PC-3 (cell line): ENCODE measurements around the gene KCNC3. TPM values are rescaled to one million over a fixed set of nuclear protein-coding genes. Genes with fewer than 3 reads are reported as not detected.

Experiments used
- ATAC-seq: fragments of 200-7000 bp; cut with Tn5 transposase; 2 replicates; pipeline ENCODE4 v1.9.1; 2020; ENCODE audit warnings: mild to moderate bottlenecking, moderate library complexity
- BruUV-seq: library from RNA; stranded (reverse); fragments of 400-500 nt; replicated peaks from 2 replicates; lab custom pipeline; 2021; lab: Mats Ljungman, UMichigan
- CTCF ChIA-PET: fragments of 300-600 bp; sonication (Branson Sonifier 250); formaldehyde crosslinking; loops from one replicate; lab custom pipeline; 2022; ENCODE audit warnings: antibody characterized with exemption; lab: Charles Lee
- POLR2A ChIA-PET: fragments of 300-600 bp; sonication (Branson Sonifier 250); formaldehyde crosslinking; loops from one replicate; lab custom pipeline; 2022; ENCODE audit warnings: antibody characterized with exemption; ENCODE audit not compliant: unreplicated experiment; lab: Charles Lee
- DNase-seq: peaks from one replicate; pipeline ENCODE4 v3.0.0-alpha.2; 2015
- H2AFZ ChIP-seq: fragments of 300-600 bp; sonication (generic); 2 replicates; pipeline ENCODE4 v1.6.0; 2016; ENCODE audit warnings: antibody characterized with exemption, low read length
- H3F3A ChIP-seq: fragments of 300-600 bp; sonication (generic); one replicate; pipeline ENCODE4 v1.6.0; 2017; ENCODE audit warnings: antibody characterized with exemption, low read length, control low read depth, mild to moderate bottlenecking; ENCODE audit not compliant: unreplicated experiment
- H3K27ac ChIP-seq: fragments of 300-600 bp; sonication (generic); 2 replicates; pipeline ENCODE4 v1.5.1; 2016; ENCODE audit warnings: mild to moderate bottlenecking, low read length
- H3K27me3 ChIP-seq: fragments of 300-600 bp; sonication (generic); 2 replicates; pipeline ENCODE4 v1.6.1; 2016; ENCODE audit warnings: low read length, mixed read lengths
- H3K36me3 ChIP-seq: fragments of 300-600 bp; sonication (generic); 2 replicates; pipeline ENCODE4 v1.6.1; 2016; ENCODE audit warnings: low read depth, mixed run types, low read length, mixed read lengths
- H3K4me1 ChIP-seq: fragments of 300-600 bp; sonication (generic); 2 replicates; pipeline ENCODE4 v1.5.1; 2016; ENCODE audit warnings: low read length; ENCODE audit not compliant: insufficient read depth
- H3K4me2 ChIP-seq: fragments of 300-600 bp; sonication (generic); 2 replicates; pipeline ENCODE4 v1.6.0; 2016; ENCODE audit warnings: low read length
- H3K4me3 ChIP-seq: fragments of 300-600 bp; sonication (generic); 2 replicates; pipeline ENCODE4 v1.5.1; 2016; ENCODE audit warnings: mild to moderate bottlenecking, low read length, mixed read lengths
- H3K79me2 ChIP-seq: fragments of 300-600 bp; sonication (generic); 2 replicates; pipeline ENCODE4 v1.6.1; 2017; ENCODE audit warnings: low read length, mixed read lengths
- H3K9ac ChIP-seq: fragments of 300-600 bp; sonication (generic); 2 replicates; pipeline ENCODE4 v1.6.0; 2016; ENCODE audit warnings: mild to moderate bottlenecking, low read length
- H3K9me2 ChIP-seq: fragments of 300-600 bp; sonication (generic); replicated peaks from 2 replicates; pipeline ENCODE4 v1.6.1; 2016; ENCODE audit warnings: mixed run types, low read length, mixed read lengths
- H3K9me3 ChIP-seq: fragments of 300-600 bp; sonication (generic); 2 replicates; pipeline ENCODE4 v1.6.1; 2016; ENCODE audit warnings: low read length, mixed read lengths
- H4K20me1 ChIP-seq: fragments of 300-600 bp; sonication (generic); 2 replicates; pipeline ENCODE4 v1.6.1; 2016; ENCODE audit warnings: low read length, mixed read lengths
- EZH2 ChIP-seq: fragments of 300-600 bp; sonication (generic); IDR thresholded peaks from one replicate; pipeline ENCODE4 v1.6.1; 2017; ENCODE audit warnings: antibody characterized with exemption, mild to moderate bottlenecking, low read length; ENCODE audit not compliant: unreplicated experiment
- EZH2phosphoT487 ChIP-seq: fragments of 300-600 bp; sonication (generic); IDR thresholded peaks from 2 replicates; pipeline ENCODE4 v1.6.1; 2018; ENCODE audit warnings: mild to moderate bottlenecking, antibody characterized with exemption, low read length, borderline replicate concordance
- intact Hi-C: fragments of 100-400 bp; cut with micrococcal nuclease; formaldehyde crosslinking; loops from 2 replicates; pipeline ENCODE4 v1.9.0; 2023
- total RNA-seq: library from RNA; depleted of rRNA; stranded (reverse); fragments of >200 nt; gene quantifications from 2 replicates; pipeline ENCODE4 v1.2.3, GENCODE V29; 2014
- TF ChIP-seq, protein P1 (sequence below): fragments of 300-600 bp; sonication (generic); conservative IDR thresholded peaks from 2 replicates; pipeline ENCODE4 v1.5.1; 2017; ENCODE audit warnings: antibody characterized with exemption, low read depth, mild to moderate bottlenecking, low read length

The KCNC3 gene
- total RNA-seq, 1 experiment from 2014 or later: 3.1 TPM

DNA sequence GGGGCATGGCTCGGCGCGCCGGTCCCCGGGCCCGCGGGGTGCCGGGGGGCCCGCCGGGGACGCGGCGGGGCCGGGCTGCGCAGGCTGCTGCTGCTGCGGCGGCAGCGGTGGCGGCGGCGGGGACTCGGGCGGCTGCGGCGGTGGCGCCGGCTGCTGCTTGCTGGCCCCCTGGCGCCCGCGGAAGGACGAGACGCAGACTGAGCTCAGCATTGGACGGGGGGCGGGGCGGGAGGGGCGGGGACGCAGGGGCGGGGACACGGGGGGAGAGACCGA, 368 bp downstream of the KCNC3 start:
- H3K9me3 ChIP-seq: no peaks in the 10 kb centered on the region
- BruUV-seq: no TSS peak
- no peak for DNase-seq
- intact Hi-C loops: loop anchor here (1.0 to 2.0 kb wide), 4 partner anchors 28 to 460 kb away; partner anchors contain the start of gene JOSD2
- H3K9me2 ChIP-seq: no peaks in the 10 kb centered on the region
- peak overlapping the region; percentile 86; the same call in 1 of the 2 replicates for H3K4me2 ChIP-seq
- ChIA-PET POLR2A (interaction anchor here (0.5 to 1.0 kb wide), 7 partner anchors 15 to 639 kb away, joined by 3 to 7 read pairs (median 5); partner anchors contain the start of genes ADM5 and NR1H2), CTCF (interaction anchor here (0.6 to 1.9 kb wide), 17 partner anchors 13 to 1374 kb away, joined by 3 to 35 read pairs (median 8); partner anchors contain the start of gene ZNF473)
- no peak overlapping the region for H2AFZ ChIP-seq
- H3K27me3 ChIP-seq: no peaks in the 10 kb centered on the region
- no peak overlapping the region for H3K4me3 ChIP-seq
- H3K79me2 ChIP-seq: no peaks in the 10 kb centered on the region
- peak; percentile 21 for ATAC-seq
- H3K36me3 ChIP-seq: no peaks in the 10 kb centered on the region
- H3K4me1 ChIP-seq: peaks cover 13% of the 10 kb centered on the region; the same call in 1 of the 2 replicates
- H4K20me1 ChIP-seq: peaks cover 13% of the 10 kb centered on the region; the same call in 1 of the 2 replicates
- H3F3A ChIP-seq: no peaks in the 10 kb centered on the region
- no peak overlapping the region for H3K27ac ChIP-seq
- TF ChIP-seq EZH2 (no peak), EZH2phosphoT487 (no peak)
- TF ChIP-seq, protein P1, sequence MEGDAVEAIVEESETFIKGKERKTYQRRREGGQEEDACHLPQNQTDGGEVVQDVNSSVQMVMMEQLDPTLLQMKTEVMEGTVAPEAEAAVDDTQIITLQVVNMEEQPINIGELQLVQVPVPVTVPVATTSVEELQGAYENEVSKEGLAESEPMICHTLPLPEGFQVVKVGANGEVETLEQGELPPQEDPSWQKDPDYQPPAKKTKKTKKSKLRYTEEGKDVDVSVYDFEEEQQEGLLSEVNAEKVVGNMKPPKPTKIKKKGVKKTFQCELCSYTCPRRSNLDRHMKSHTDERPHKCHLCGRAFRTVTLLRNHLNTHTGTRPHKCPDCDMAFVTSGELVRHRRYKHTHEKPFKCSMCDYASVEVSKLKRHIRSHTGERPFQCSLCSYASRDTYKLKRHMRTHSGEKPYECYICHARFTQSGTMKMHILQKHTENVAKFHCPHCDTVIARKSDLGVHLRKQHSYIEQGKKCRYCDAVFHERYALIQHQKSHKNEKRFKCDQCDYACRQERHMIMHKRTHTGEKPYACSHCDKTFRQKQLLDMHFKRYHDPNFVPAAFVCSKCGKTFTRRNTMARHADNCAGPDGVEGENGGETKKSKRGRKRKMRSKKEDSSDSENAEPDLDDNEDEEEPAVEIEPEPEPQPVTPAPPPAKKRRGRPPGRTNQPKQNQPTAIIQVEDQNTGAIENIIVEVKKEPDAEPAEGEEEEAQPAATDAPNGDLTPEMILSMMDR: no peak
- H3K9ac ChIP-seq: no peak overlapping the region

DNA sequence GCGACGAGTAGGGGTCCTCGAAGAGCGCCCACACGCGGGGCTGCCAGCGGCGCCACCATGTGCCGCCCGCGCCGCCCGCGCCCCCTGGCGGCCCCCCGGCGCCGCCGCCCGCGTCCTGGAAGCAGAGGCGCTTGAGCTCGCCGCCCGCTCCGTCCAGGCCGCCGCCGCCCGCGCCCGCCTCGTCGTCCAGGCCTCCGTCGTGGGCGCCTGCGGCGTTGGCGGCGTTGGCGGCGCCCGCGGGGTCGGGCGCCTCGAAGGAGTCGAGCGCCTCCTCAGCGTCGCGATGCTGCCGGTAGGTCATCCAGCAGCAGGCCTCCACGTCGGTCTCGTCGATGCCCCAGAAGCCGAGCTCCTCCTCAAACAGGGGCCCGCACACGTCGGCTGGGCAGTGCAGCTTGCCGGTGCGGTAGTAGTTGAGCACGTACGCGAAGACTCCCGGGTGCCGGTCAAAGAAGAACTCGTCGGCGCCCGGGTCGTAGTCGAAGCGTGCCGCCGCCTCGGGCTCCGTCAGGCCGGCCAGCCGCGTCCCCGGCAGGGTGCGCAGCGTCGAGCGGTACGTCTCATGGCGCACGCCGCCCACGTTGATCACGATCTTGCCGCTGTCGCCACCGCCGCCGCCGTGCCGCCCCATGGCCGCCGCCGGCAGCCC, 829 bp downstream of the KCNC3 start:
- Histone ChIP-seq H3K36me3 (no peaks in the 10 kb centered on the region), H4K20me1 (peaks cover 13% of the 10 kb centered on the region; the same call in 1 of the 2 replicates), H3K9ac (no peak overlapping the region), H3K27me3 (no peaks in the 10 kb centered on the region), H3K4me2 (peak overlapping the region; percentile 86), H3K79me2 (no peaks in the 10 kb centered on the region), H3K9me3 (no peaks in the 10 kb centered on the region), H3K9me2 (no peaks in the 10 kb centered on the region), H3K4me1 (peaks cover 12% of the 10 kb centered on the region; the same call in 1 of the 2 replicates), H3K4me3 (peak overlapping the region; percentile 64), H3K27ac (no peak overlapping the region), H3F3A (no peaks in the 10 kb centered on the region), H2AFZ (no peak overlapping the region)
- TF ChIP-seq EZH2 (no peak), EZH2phosphoT487 (no peak)
- TF ChIP-seq, protein P1: no peak
- ATAC-seq: peak; percentile 3
- BruUV-seq: no TSS peak
- intact Hi-C loops: loop anchor here (2.0 kb wide), 2 partner anchors 28 to 460 kb away; no protein-coding TSS in a partner anchor
- POLR2A ChIA-PET: interaction anchor here (0.6 kb wide), 3 partner anchors 76 to 639 kb away, joined by 5 read pairs; partner anchors contain the start of gene ADM5
- DNase-seq: peak; percentile 39
- CTCF ChIA-PET: interaction anchor here (0.6 to 1.9 kb wide), 17 partner anchors 13 to 1375 kb away, joined by 3 to 35 read pairs (median 8); partner anchors contain the start of gene ZNF473
